ENCODE results near the gene TAS2R42. TPM values are rescaled to one million over a fixed set of nuclear protein-coding genes. Genes with fewer than 3 reads are reported as not detected.

Gene TAS2R42
- total RNA-seq, 1 donor from 2014 or later: not detected

DNA sequence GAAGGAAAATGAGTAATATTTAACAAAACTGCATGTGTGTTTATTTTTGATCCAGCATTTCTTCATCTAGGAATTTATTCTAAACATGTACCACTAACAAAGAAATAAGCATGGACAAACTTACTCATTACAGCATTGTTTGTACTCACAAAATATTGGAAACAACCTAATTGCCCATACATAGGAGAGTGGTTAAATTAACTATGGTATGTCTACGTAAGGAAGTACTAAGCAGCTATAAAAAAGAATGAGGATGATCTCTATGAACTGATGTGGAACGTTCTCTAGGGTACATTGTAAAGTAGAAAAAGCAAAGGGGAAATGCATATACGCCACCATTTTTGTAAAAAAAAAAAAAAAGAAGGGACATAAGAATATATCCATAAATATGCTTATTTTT lies 17.4 kb upstream of the TAS2R42 start:
- DNase-seq: no peak
- Mint-ChIP-seq H3K36me3 (ENCODE audit: unreplicated experiment) (peaks cover 3% of the 10 kb centered on the region), H3K9me3 (ENCODE audit: unreplicated experiment) (peaks cover 2% of the 10 kb centered on the region), H3K4me3 (ENCODE audit: unreplicated experiment) (no peak overlapping the region), H3K27me3 (ENCODE audit: unreplicated experiment) (no peaks in the 10 kb centered on the region), H3K4me1 (ENCODE audit: low read depth, unreplicated experiment) (peaks cover under 1% of the 10 kb centered on the region), H3K27ac (ENCODE audit: unreplicated experiment) (no peak overlapping the region)
- TF ChIP-seq, protein P1, sequence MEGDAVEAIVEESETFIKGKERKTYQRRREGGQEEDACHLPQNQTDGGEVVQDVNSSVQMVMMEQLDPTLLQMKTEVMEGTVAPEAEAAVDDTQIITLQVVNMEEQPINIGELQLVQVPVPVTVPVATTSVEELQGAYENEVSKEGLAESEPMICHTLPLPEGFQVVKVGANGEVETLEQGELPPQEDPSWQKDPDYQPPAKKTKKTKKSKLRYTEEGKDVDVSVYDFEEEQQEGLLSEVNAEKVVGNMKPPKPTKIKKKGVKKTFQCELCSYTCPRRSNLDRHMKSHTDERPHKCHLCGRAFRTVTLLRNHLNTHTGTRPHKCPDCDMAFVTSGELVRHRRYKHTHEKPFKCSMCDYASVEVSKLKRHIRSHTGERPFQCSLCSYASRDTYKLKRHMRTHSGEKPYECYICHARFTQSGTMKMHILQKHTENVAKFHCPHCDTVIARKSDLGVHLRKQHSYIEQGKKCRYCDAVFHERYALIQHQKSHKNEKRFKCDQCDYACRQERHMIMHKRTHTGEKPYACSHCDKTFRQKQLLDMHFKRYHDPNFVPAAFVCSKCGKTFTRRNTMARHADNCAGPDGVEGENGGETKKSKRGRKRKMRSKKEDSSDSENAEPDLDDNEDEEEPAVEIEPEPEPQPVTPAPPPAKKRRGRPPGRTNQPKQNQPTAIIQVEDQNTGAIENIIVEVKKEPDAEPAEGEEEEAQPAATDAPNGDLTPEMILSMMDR (IDR thresholded peaks at IDR 0.05; ENCODE audit: partially characterized antibody, unreplicated experiment): no peak

DNA sequence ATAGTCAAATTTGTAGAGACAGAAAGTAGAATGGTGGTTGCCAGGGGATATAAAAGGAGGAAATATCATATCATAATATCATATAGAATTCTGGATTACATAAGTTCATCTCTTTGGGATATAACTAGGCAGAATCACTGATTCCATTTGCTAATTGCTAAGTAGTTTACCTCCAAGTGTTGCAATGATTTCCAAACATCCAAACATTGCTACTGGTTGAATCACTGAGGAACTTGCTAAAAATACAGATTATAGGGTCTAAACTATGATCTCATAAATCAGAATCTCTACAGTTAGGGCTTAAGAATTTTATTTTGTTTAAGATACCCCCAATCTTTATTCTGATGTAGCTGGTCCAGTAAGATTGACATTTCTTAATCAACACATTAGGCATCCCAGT lies 16.1 kb upstream of the TAS2R42 start:
- H3K27ac Mint-ChIP-seq (ENCODE audit: unreplicated experiment): no peak overlapping the region
- H3K4me3 Mint-ChIP-seq (ENCODE audit: unreplicated experiment): no peak overlapping the region
- H3K9me3 Mint-ChIP-seq (ENCODE audit: unreplicated experiment): peaks cover 2% of the 10 kb centered on the region
- TF ChIP-seq, protein P1 (IDR thresholded peaks at IDR 0.05; ENCODE audit: partially characterized antibody, unreplicated experiment): no peak
- H3K27me3 Mint-ChIP-seq (ENCODE audit: unreplicated experiment): no peaks in the 10 kb centered on the region
- peaks cover 3% of the 10 kb centered on the region for H3K4me1 Mint-ChIP-seq (ENCODE audit: low read depth, unreplicated experiment)
- H3K36me3 Mint-ChIP-seq (ENCODE audit: unreplicated experiment): peaks cover 3% of the 10 kb centered on the region
- DNase-seq: no peak

DNA sequence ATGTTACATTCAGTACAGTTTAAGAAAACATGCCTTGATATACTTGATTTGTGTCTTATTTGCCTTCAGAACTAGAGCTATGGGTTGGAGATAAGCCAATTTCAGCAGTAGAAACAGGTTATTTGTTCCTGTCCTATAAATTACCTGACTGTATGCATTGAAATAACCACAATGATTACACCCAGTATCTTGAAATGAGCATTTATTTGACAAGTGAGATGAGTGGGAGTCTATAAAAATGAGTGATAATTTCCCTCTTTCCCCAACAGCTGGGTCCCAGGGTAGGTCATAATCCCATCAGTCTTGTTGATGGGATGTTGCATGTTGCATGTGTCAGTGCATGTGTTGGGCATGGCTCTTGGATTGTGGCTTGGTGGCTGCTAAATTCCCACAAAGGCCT lies 3.7 kb downstream of the TAS2R42 start:
- no peak for DNase-seq
- Mint-ChIP-seq H3K27me3 (ENCODE audit: unreplicated experiment) (no peaks in the 10 kb centered on the region), H3K4me1 (ENCODE audit: low read depth, unreplicated experiment) (no peaks in the 10 kb centered on the region), H3K9me3 (ENCODE audit: unreplicated experiment) (no peaks in the 10 kb centered on the region), H3K27ac (ENCODE audit: unreplicated experiment) (no peak overlapping the region), H3K4me3 (ENCODE audit: unreplicated experiment) (no peak overlapping the region), H3K36me3 (ENCODE audit: unreplicated experiment) (no peaks in the 10 kb centered on the region)
- TF ChIP-seq, protein P1 (IDR thresholded peaks at IDR 0.05; ENCODE audit: partially characterized antibody, unreplicated experiment): no peak

DNA sequence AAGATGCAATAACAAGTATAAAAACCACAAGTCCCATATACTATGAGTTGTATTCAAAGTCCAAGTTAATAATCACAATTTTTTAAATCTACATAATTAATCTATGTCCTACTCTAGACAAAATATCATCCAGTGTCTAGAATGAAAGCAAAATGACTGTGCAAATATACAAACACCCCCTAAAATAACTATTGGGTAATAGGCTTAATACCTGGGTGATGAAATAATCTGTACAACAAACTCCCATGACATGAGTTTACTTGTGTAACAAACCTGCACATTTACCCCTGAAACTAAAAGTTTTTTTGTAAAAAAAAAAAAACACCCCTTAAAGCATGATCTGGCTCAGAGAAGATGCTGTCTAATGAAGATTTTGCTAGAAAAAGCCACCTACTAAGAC lies 4.2 kb downstream of the TAS2R42 start:
- Mint-ChIP-seq H3K27ac (ENCODE audit: unreplicated experiment) (no peak overlapping the region), H3K4me1 (ENCODE audit: low read depth, unreplicated experiment) (no peaks in the 10 kb centered on the region)

DNA sequence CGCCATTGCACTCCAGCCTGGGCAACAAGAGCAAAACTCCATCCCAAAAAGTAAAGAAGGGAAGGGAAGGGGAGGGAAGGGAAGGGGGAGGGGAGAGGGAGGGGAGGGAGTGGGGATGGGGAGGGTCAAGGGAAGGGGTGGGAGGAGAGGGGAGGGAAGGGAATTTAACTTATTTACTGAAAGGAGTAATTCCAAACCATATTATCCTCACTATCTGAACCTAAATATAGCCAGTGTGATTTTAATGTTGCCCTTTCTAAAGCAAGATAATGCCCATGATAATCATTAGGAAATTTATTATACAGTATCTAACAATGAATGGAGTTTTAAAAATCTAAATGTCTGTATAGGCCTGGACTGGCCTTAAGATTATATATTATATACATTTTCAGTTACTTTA lies 8.5 kb downstream of the TAS2R42 start:
- no peak for DNase-seq
- Mint-ChIP-seq H3K36me3 (ENCODE audit: unreplicated experiment) (no peaks in the 10 kb centered on the region), H3K4me3 (ENCODE audit: unreplicated experiment) (no peak overlapping the region), H3K27me3 (ENCODE audit: unreplicated experiment) (no peaks in the 10 kb centered on the region), H3K4me1 (ENCODE audit: low read depth, unreplicated experiment) (peaks cover 9% of the 10 kb centered on the region), H3K9me3 (ENCODE audit: unreplicated experiment) (no peaks in the 10 kb centered on the region), H3K27ac (ENCODE audit: unreplicated experiment) (no peak overlapping the region)
- TF ChIP-seq, protein P1 (IDR thresholded peaks at IDR 0.05; ENCODE audit: partially characterized antibody, unreplicated experiment): no peak

More for the DNA sequence above, 4.2 kb downstream of the TAS2R42 start:
- no peaks in the 10 kb centered on the region for H3K27me3 Mint-ChIP-seq (ENCODE audit: unreplicated experiment)
- DNase-seq: no peak
- H3K36me3 Mint-ChIP-seq (ENCODE audit: unreplicated experiment): no peaks in the 10 kb centered on the region
- H3K4me3 Mint-ChIP-seq (ENCODE audit: unreplicated experiment): no peak overlapping the region
- TF ChIP-seq, protein P1 (IDR thresholded peaks at IDR 0.05; ENCODE audit: partially characterized antibody, unreplicated experiment): no peak
- H3K9me3 Mint-ChIP-seq (ENCODE audit: unreplicated experiment): no peaks in the 10 kb centered on the region
